IMR-90 (cell line): ENCODE measurements around the gene NUDT3. TPM values are rescaled to one million over a fixed set of nuclear protein-coding genes. Genes with fewer than 3 reads are reported as not detected.
"Not testable (repeated sequence)": the region's sequence is repeated elsewhere in the genome, so short reads cannot be mapped to it uniquely, and the experiment has no call there.

Experiments
- ATAC-seq: fragments of 200-7000 bp; cut with Tn5 transposase; 2 replicates; pipeline ENCODE4 v1.9.1; 2020; ENCODE audit warnings: low read depth, mild to moderate bottlenecking, moderate library complexity
- BruUV-seq: library from RNA; stranded (reverse); fragments of 400-500 nt; replicated peaks from 2 replicates; lab custom pipeline; 2021; lab: Mats Ljungman, UMichigan
- CTCF ChIA-PET: fragments of 300-600 bp; formaldehyde crosslinking; extraction: SDS; loops from one replicate; lab custom pipeline; 2021; ENCODE audit warnings: antibody characterized with exemption; lab: Yijun Ruan, JAX
- POLR2A ChIA-PET: fragments of 300-600 bp; sonication (Branson Sonifier 250); formaldehyde crosslinking; loops from one replicate; lab custom pipeline; 2022; ENCODE audit warnings: antibody characterized with exemption; ENCODE audit not compliant: unreplicated experiment; lab: Charles Lee
- DNase-seq: peaks from one replicate; pipeline ENCODE4 v3.0.0; 2013
- H2AFZ ChIP-seq: replicated peaks from 2 replicates; pipeline ENCODE3; 2013; ENCODE audit warnings: low read length, mild to moderate bottlenecking; ENCODE audit not compliant: poor library complexity
- H2AK5ac ChIP-seq: 2 replicates; pipeline ENCODE4 v1.6.1; 2013; ENCODE audit warnings: low read depth, low read length, inconsistent platforms
- H2AK9ac ChIP-seq: replicated peaks from 2 replicates; pipeline ENCODE3; 2013; ENCODE audit warnings: mild to moderate bottlenecking, low read depth, low read length, moderate library complexity; ENCODE audit not compliant: poor library complexity
- H2BK120ac ChIP-seq: 2 replicates; pipeline ENCODE4 v1.6.1; 2013; ENCODE audit warnings: low read depth, low read length, inconsistent platforms
- H2BK15ac ChIP-seq: 3 replicates; pipeline ENCODE4 v1.6.1; 2013; ENCODE audit warnings: low read depth, low read length, inconsistent platforms
- H2BK20ac ChIP-seq: 2 replicates; pipeline ENCODE4 v1.6.1; 2013; ENCODE audit warnings: low read depth, mild to moderate bottlenecking, inconsistent platforms, low read length, moderate library complexity
- H2BK5ac ChIP-seq: 2 replicates; pipeline ENCODE4 v1.6.1; 2013; ENCODE audit warnings: mild to moderate bottlenecking, low read depth, low read length, inconsistent platforms; ENCODE audit not compliant: poor library complexity, severe bottlenecking
- H3K14ac ChIP-seq: replicated peaks from 2 replicates; pipeline ENCODE4 v1.6.1; 2013; ENCODE audit warnings: low read depth, low read length, inconsistent platforms
- H3K18ac ChIP-seq: 2 replicates; pipeline ENCODE4 v1.6.1; 2013; ENCODE audit warnings: low read depth, low read length, control low read depth
- H3K23ac ChIP-seq: 2 replicates; pipeline ENCODE4 v1.6.1; 2013; ENCODE audit warnings: low read depth, low read length, inconsistent platforms
- H3K27ac ChIP-seq: 2 replicates; pipeline ENCODE4 v1.5.1; 2013; ENCODE audit warnings: mild to moderate bottlenecking, control low read depth, low read length; ENCODE audit not compliant: insufficient read depth
- H3K27me3 ChIP-seq: 2 replicates; pipeline ENCODE4 v1.6.1; 2013; ENCODE audit warnings: low read length; ENCODE audit not compliant: control insufficient read depth, insufficient read depth
- H3K36me3 ChIP-seq: 2 replicates; pipeline ENCODE4 v1.6.1; 2013; ENCODE audit warnings: low read length, mixed read lengths; ENCODE audit not compliant: control insufficient read depth, insufficient read depth
- H3K4ac ChIP-seq: 2 replicates; pipeline ENCODE4 v1.6.1; 2013; ENCODE audit warnings: low read depth, low read length, inconsistent platforms
- H3K4me1 ChIP-seq: 2 replicates; pipeline ENCODE4 v1.6.1; 2013; ENCODE audit warnings: low read length, mixed read lengths; ENCODE audit not compliant: control insufficient read depth, insufficient read depth
- H3K4me2 ChIP-seq: 2 replicates; pipeline ENCODE4 v1.6.1; 2013; ENCODE audit warnings: low read depth, mild to moderate bottlenecking, control low read depth, low read length, moderate library complexity
- H3K4me3 ChIP-seq: 2 replicates; pipeline ENCODE4 v1.5.1; 2013; ENCODE audit warnings: low read depth, mild to moderate bottlenecking, control low read depth, low read length, moderate library complexity; ENCODE audit not compliant: insufficient read depth
- H3K56ac ChIP-seq: 2 replicates; pipeline ENCODE4 v1.6.1; 2013; ENCODE audit warnings: low read length, inconsistent platforms; ENCODE audit not compliant: insufficient read depth; ENCODE audit errors: extremely low read depth
- H3K79me1 ChIP-seq, 2 experiments: 2 replicates each; pipeline ENCODE4 v1.6.1; 2013; ENCODE audit warnings: low read length in 2 of 2, inconsistent platforms in 1 of 2, low read depth in 1 of 2
- H3K9ac ChIP-seq: 2 replicates; pipeline ENCODE4 v1.6.1; 2013; ENCODE audit warnings: low read depth, low read length, control low read depth
- H3K9me1 ChIP-seq: 2 replicates; pipeline ENCODE4 v1.6.1; 2013; ENCODE audit warnings: low read length, inconsistent platforms; ENCODE audit not compliant: insufficient read depth
- H3K9me3 ChIP-seq: 2 replicates; pipeline ENCODE4 v1.6.1; 2013; ENCODE audit warnings: low read length; ENCODE audit not compliant: control insufficient read depth, insufficient read depth
- H4K20me1 ChIP-seq: 2 replicates; pipeline ENCODE4 v1.6.1; 2013; ENCODE audit warnings: low read length, inconsistent platforms; ENCODE audit not compliant: insufficient read depth
- H4K5ac ChIP-seq: 2 replicates; pipeline ENCODE4 v1.6.1; 2013; ENCODE audit warnings: mild to moderate bottlenecking, low read depth, low read length, control low read depth
- H4K8ac ChIP-seq, 2 experiments: 2 replicates each; pipeline ENCODE4 v1.6.1; 2013; ENCODE audit warnings: low read depth in 2 of 2, low read length in 2 of 2, control low read depth in 1 of 2, inconsistent platforms in 1 of 2
- H4K91ac ChIP-seq: 2 replicates; pipeline ENCODE4 v1.6.1; 2013; ENCODE audit warnings: low read depth, low read length, inconsistent platforms; ENCODE audit not compliant: insufficient read depth
- WGBS, 2 experiments: methylation state at CpG; one replicate each; pipeline versions ENCODE4 v1.1.5 to v1.1.7; 2013; ENCODE audit warnings: missing lambda C conversion rate in 2 of 2; ENCODE audit not compliant: insufficient read length in 1 of 2; ENCODE audit errors: extremely low coverage in 2 of 2; 5-methylcytosine and 5-hydroxymethylcytosine counted together
- dilution Hi-C: fragments of 300-500 bp; cut with HindIII; formaldehyde crosslinking; loops from one replicate; pipeline ENCODE4 v1.14.3; 2018; ENCODE audit warnings: low sequenced_read_pairs; ENCODE audit not compliant: unreplicated experiment
- in situ Hi-C: fragments of 300-500 bp; cut with MboI; formaldehyde crosslinking; loops from 3 replicates; pipeline ENCODE4 v1.14.3; 2019; ENCODE audit warnings: low sequenced_read_pairs, inconsistent platforms, mixed read lengths
- intact Hi-C: fragments of 100-400 bp; cut with micrococcal nuclease; formaldehyde crosslinking; loops from 2 replicates; pipeline ENCODE4 v1.10.0; 2022
- polyA plus RNA-seq, 3 experiments: library from polyadenylated mRNA; depleted of rRNA; stranded (reverse); fragments of >200 nt; gene quantifications; 2 replicates each; pipeline ENCODE4 v1.2.3, GENCODE V29; 2012; ENCODE audit warnings: low replicate concordance in 1 of 3
- total RNA-seq: library from RNA; depleted of rRNA; stranded (reverse); fragments of >200 nt; gene quantifications from 2 replicates; pipeline ENCODE4 v1.2.3, GENCODE V29; 2012

NUDT3 gene
- total and polyA plus RNA-seq, 2 of the 4 experiments (the other 2 are of a cell fraction): 10.1 to 17.2 TPM

GRCh38 chr6:34329814-34330213 lies 62.7 kb downstream of the NUDT3 start:
- CTCF ChIA-PET, H2AFZ ChIP-seq, H2BK120ac ChIP-seq, ATAC-seq, H2BK15ac ChIP-seq, H3K9me1 ChIP-seq, H2BK5ac ChIP-seq, dilution Hi-C loops, H3K4ac ChIP-seq, H3K56ac ChIP-seq, H3K27me3 ChIP-seq, in situ Hi-C loops, H3K27ac ChIP-seq, H3K14ac ChIP-seq, H3K36me3 ChIP-seq, H4K91ac ChIP-seq, DNase-seq, intact Hi-C loops, H3K18ac ChIP-seq, H2AK5ac ChIP-seq, POLR2A ChIA-PET, H3K9me3 ChIP-seq, H2AK9ac ChIP-seq, H3K4me1 ChIP-seq, H4K5ac ChIP-seq, H3K4me2 ChIP-seq, H3K4me3 ChIP-seq, H3K9ac ChIP-seq, H2BK20ac ChIP-seq, BruUV-seq, H3K23ac ChIP-seq, H4K8ac ChIP-seq: not testable (repeated sequence)
- Histone ChIP-seq H4K20me1 (peaks cover 18% of the 10 kb centered on the region), H3K79me1 (peaks cover 16 to 59% of the 10 kb centered on the region in 2 experiments)
- no CpG with 5 or more reads among the region's 3 CpGs for WGBS, 2 experiments
